NCI-H2196 treated with DMSO at 0.1 percent for 48 hours (cell line): ENCODE measurements around the gene PPIC.
"Not testable (repeated sequence)": the region's sequence is repeated elsewhere in the genome, so short reads cannot be mapped to it uniquely, and the experiment has no call there.

Experiments
- DNase-seq: peaks from one replicate; lab custom pipeline; 2025; ENCODE audit not compliant: unreplicated experiment; lab: John Stamatoyannopoulos, UW

PPIC gene

DNA sequence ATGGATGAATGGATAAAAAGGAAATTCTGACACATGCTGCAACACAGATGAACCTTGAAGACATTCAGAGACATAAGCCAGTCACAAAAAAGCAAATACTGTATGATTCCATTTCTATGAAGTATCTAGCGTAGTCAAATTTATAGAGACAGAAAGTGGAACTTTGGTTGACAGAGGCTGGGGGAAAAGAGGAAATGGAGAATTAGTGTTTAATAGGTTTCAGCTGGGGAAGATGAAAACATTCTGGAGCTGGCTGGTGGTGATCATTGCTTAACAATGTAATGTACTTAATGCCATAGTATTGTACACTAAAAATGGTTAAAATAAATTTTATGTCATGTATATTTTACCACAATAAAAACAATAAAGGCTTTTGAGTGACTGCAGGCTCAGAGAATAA is 24.2 kb downstream of the PPIC start:
- no peak for DNase-seq

DNA sequence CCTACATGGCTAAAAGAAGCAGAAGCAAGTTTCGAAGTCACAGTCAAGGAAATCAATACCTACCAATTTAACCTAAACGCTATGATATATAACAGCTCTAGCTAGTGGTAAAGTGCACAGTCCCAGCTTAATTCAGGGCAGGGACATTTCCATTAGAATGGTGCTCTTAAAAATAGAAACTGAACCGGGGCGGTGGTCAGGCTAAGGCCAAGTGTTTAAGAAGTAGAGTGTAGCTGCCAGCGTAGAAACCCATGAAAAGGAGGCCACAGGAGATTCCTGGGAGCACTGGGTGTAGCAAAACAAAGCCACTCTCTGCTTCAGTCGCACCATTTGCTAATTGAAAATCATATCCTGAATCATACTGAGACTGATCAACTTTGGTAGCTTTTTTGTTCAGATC is 28.8 kb downstream of the PPIC start:
- no peak for DNase-seq

DNA sequence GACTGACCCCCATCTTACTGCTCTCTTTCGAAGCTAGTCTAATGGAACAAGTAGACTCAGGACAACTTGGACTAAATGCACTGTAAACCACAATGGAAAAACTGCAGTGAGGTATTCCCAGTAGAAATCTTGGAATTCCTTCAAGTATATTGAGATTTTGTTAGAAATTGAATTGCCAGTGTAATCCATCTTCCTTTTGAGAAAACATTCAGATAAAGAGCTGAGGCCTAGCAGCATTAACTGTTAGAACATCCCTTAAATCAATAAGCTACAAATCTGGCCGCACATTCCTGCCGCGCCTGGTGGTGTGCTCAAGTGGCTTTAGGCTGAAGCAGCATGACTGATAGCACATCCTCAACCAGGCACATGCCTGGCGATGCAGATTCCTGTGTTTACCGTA is 29.3 kb downstream of the PPIC start:
- DNase-seq = no peak

DNA sequence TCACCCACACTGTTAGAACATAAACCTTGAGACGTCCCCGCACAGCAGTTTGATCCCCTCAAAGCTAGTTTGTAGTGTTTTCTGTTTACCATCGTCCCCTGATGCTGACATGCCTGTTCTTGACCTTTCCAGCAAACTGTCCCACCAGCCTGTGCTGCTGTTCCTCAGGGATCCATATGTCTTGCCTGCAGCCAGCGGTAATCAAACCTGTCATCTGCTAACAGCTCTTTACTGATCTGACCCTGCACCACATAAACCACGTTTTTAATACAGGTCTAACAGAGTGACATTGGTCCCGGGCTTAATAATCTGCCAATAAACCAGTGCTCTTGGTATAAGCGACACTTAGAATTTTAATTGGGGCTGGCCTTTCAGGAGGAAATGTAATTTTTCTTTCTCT is 34.7 kb downstream of the PPIC start:
- no peak for DNase-seq

DNA sequence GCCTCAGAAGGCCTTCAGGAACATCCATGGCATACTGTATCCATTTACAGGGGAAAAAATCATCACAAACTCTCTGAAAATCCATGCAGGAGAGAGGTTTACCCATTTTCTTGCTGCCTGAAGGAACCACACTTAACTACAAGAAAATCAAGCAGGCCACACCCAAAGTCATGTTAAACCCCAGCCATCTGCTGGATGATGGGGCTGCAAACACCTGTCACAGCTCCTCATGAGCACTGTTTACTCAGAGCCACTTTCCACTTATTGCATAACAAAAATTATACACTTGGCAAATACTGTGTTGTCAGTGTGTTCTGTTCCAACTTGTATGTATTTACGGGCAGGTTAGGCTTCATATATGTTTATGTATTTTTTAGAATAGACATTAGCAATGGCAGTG is 35.8 kb downstream of the PPIC start:
- DNase-seq = peak; percentile 3

DNA sequence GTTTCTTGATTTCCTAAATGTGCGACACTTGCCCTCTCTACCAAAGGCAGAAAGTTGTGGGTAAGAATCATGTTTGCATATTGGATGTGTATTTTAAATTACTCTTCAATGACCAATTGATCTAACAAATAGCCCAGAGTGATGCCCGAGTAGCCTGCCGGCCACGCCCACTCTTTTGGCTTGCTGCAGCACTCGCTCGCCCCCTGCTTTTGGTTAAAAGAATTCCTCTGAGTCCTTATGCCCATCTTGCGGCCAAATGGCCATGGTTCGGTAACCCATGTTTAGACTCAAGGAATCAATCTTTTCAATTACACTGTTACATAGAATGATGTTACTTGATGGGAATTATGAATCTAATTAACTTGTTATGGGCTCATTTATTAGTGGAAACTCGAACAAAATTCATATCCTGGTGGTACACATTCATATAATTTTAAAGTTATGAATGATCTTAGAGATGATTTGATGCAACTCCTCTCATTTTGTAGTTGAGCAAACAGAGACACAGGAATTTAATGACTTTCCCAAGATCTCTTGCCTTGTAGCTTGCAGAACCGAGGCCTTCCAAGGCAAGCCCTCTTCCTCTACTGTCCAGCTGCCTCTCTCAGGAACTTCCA is 36.5 kb downstream of the PPIC start:
- no peak for DNase-seq

DNA sequence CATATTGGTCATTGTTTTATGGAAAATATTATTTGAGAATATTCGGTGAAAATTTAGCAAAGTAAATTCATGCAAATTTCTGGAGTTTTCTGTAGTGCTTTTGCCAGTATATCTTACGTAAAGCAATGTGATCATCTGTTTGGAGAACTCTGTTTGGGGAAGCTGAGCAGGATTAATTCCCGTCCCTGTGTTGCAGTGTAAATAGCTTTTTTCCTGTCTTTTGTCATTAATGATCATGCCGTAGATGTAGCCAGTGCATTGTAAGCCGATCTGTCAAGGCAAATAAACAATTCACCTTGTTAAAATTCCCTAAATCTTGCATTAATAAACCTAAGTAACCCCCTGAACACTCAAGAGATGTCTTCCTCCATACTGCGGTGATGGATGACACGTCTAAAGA is 39.2 kb downstream of the PPIC start:
- peak; percentile 4 for DNase-seq

DNA sequence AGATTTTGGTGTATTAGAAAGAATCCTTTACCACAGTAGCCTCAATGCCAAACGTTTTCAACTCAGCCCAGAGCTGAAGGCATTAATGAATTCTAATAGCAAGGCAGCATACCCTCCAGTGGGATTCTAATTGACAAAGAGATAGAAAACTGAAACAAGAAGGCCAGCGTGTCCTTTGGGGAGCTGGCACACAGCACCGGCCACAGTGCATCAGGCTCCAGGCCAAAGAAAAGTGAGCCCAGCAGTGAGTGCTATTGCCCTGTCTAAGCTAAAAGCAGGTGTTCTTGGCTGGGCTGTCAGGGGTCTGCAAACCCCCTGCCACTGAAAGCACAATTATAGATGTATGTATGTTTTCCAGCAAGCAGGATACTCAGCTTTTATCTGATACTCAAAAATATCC is 40.4 kb downstream of the PPIC start:
- no peak for DNase-seq

DNA sequence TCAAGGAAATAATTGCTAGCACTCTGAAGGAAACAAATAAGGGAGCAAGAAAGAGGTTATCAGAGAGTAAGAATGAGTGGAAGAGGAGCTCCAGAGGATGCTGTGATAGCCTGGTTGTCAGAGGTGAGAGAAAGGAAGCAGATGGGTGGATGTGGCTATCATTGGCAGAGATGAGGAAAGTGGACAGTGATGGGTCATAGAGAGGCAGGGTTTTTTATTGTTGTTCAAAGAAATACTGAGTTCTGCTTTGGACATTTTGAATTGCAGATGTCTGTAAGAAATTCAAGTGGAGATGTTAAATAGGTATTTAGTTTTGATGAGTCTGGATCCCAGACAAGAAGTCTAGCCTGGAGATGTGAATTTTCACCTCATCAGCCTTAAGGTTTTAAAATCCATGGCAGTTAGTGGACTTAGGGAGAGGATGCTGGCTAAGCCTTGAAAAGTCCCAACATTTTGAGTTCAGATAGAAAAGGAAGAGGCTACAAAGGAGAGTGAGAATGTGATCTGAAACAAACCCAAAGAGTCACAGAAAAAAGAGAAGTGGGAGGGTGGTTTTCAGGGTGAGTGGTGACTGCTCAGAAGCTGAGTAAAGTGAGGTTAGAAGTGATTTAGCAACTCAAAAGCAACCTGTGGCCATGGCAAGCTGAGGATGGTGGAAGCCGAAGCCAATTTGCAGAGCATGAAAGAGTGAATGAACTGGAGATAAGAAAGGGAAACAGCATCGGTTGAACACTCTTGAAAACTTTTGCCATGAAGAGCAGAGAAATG is 50.4 kb downstream of the PPIC start:
- DNase-seq = no peak

DNA sequence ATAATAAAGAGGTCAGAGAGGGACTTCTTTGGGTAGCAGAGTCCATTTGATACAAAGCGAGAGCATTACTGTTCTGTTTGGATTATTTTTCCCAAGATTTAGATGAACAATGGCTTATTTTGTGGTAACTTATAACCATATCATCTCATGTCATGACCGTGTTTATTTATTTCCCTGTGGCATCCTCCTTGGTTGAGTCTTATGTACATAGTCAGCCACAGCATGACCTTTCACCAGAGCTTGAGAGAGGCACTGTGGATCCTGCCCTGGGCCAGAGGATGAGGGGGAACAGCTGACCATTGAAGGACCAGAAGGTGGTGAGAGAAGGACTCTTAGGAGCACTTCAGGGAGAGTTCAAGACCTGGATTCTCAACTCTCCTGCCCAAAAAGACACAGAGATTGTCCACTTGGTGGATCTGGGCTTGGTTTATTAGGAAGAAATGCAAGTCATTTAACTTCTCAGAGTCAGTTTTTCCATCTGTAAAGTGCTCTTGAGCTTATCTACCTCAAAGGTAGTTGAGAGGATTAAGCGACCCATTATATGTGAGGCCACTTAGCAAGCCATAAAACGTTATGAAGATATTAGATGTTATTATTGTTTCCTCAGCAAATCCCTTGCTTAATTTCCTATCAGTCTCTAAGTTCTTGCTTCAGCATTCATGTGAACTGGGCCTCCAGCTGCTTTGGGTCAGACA is 51.4 kb downstream of the PPIC start:
- DNase-seq = no peak

DNA sequence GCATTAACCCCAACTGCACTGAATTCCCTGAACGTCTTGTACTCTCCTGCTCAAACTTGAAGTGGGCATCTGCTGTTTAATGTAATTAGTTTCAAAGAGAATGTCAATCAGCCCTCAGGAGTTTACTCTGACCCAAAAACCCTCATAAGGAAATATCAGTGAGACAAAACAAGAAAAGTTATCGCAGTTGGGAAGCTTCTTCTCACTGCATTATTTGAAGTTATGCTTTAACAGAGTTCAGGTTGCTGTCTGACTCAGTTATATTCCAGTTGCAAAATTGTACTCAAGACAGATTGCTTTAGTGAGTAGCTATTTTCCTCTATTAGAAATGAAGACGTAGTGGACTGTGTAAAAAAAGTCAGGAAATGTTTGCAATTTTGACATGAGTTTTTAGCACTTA is 52.1 kb downstream of the PPIC start:
- DNase-seq = no peak

DNA sequence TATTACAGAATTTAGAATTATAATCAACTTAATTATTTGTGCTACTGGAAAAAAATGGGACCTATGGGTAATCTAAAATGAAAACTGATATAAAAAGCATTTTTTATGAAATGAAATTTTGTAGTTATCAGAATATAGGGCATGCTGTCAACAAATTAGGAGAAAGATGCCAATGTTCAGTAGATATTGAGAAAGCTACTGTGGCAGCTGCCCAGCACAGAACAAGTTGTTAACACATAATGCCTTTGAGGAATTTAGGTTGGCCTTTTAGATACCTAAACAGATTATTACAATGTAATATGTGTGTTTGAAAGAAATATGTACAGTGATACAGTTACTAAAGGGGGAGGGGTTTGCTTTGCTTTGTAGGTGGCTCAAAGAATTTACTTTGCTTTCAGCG is 54.1 kb downstream of the PPIC start:
- no peak for DNase-seq

DNA sequence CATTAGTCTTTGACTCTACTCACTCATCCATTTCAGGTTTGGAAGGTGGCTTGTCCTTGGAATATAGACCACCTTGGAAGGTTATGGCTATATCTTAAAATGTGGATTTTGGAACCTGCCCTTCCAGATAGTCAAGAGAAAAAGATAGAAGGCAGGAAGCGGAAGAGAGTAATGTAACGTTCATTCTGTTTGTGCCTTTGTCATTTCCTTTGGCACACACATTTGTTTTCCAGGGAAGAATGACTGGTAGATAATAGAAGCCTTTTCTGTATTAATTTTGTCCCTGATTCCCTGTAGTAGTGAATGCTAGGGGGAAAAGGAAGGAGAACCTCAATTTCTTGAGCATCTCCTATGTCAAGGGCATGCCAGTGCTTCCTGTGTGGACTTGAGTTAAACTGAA is 54.7 kb downstream of the PPIC start:
- DNase-seq = no peak

DNA sequence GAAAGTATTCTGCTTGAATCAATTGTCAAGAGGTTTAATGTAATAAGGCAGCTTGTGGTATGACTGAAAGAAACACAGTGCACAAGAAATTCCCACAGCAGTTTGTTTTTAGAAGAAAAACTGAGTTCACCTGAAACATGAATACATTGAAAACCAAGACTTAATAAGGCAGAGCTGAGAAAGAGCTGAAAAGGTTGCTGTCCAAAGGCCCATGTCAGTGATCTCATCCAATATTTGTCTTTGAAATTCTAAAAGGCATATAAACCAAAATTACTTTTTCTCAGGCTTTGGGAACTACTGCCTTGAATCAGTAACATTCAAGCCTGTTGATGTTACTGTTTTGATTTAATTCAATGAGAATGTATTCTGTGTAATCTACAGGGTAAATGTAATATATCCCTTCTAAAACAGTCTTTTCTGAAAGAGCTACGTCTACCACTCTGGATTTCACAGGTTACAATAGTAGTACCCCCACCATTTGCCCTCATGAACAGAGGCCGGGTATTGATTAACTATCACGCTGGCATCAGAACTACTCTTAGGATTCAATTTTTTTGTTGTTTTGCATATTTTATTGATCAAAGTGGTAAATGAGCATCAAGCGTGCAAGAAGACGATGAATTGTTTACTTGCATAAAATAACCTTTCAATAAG is 57.8 kb downstream of the PPIC start:
- no peak for DNase-seq

DNA sequence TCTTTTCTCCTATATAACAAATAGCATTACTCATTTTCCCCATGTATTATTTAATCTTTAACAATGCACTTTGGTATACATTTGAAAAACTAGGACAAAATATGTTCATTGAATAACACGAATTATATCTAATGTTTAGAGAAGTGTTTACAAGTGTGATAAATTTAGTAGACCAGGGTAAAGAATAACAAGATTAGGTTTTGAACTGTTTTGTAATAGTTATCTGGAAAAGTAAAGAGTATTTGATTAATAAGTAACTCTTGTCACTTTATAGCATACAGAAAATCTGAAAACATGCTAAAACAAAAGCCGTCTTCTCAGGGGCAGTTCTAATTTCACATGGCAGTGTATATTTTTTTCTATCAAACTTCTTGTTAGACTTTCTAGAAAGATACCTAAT is 58.5 kb downstream of the PPIC start:
- no peak for DNase-seq

DNA sequence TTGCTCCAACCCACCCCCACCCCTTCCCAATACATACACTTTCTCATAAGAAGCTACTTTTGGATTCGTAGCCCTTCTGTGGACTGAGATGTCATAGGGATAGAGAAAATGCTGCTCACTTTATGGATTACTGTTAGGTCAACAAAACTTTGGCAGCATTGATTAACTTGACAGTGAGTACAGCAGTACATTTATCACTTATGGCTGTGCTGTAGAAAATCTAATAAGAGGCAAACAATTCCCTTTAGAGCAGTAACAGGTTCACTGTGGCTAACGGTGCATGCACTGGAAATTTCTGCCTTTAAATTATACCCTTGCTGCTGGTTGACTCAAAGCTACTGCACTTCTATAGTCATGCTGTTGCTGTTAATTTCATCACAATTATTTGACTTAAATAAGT is 59.2 kb downstream of the PPIC start:
- no peak for DNase-seq

DNA sequence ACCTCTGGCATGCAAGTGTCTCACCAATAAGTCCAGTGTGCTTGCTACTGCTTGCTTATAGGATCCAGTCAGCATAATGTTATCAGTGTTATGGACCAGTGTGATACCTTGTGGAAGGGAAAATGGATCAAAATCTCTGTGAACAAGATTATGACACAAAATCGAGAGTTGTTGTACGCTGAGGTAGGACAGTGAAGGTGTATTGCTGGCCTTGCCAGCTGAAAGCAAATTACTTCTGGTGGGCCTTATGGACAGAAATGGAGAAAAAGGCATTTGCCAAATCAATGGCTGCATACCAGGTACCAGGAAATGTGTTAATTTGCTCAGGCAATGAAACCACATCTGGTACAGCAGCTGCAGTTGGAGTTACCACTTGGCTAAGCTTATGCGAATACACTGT is 62.3 kb downstream of the PPIC start:
- DNase-seq = not testable (repeated sequence)

DNA sequence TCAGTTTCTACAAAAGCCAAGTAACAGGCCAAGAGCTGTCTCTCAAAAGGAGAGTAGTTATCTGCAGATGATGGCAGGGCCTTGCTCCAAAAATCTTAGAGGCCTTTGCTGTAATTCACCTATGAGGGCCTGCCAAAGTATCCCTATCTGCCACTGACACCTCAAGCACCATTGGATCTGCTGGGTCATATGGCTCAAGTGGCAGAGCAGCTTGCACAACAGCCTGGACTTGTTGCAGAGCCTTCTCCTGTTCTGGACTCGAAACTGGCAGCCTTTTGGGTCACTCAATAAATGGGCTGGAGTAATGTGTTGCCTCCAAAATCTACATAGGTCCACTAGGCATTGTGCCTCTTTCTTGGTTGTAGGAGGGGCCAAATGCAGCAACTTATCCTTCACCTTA is 62.8 kb downstream of the PPIC start:
- DNase-seq = not testable (repeated sequence)
